ENCODE measurements around the gene BCL11A.

Gene BCL11A

GRCh38 chr2:60426341-60426740 is 127.1 kb downstream of the BCL11A start:
- Histone ChIP-seq H3K36me3 (ENCODE audit: low read length) (no peaks in the 10 kb centered on the region), H3K27ac (ENCODE audit: low read depth, low read length) (no peak overlapping the region), H3K27me3 (ENCODE audit: low read length) (no peaks in the 10 kb centered on the region), H3K79me2 (ENCODE audit: insufficient read depth, low read length) (no peaks in the 10 kb centered on the region), H3F3A (ENCODE audit: insufficient read depth) (no peaks in the 10 kb centered on the region), H3K4me3 (ENCODE audit: insufficient read depth, low read length, poor library complexity, severe bottlenecking) (no peak overlapping the region), H2AFZ (ENCODE audit: low read depth, low read length, severe bottlenecking) (no peak overlapping the region), H3K9ac (ENCODE audit: low read length) (no peak overlapping the region), H3K4me2 (ENCODE audit: low read depth, low read length, poor library complexity, severe bottlenecking) (no peak overlapping the region), H3K9me2 (replicated peaks; ENCODE audit: insufficient read depth, low read length) (no peaks in the 10 kb centered on the region), H4K20me1 (ENCODE audit: low read depth, low read length) (no peaks in the 10 kb centered on the region), H3K9me3 (ENCODE audit: insufficient read depth, low read length) (no peaks in the 10 kb centered on the region; the same call in 1 of the 2 replicates)
- TF ChIP-seq EZH2phosphoT487 (conservative IDR thresholded peaks at IDR 0.05; ENCODE audit: low read length) (no peak), CTCF (IDR thresholded peaks at IDR 0.05; ENCODE audit: insufficient read depth, low read length, poor library complexity, severe bottlenecking) (no peak)

GRCh38 chr2:60424233-60424632 is 129.2 kb downstream of the BCL11A start:
- TF ChIP-seq CTCF (IDR thresholded peaks at IDR 0.05; ENCODE audit: insufficient read depth, low read length, poor library complexity, severe bottlenecking) (no peak), EZH2phosphoT487 (conservative IDR thresholded peaks at IDR 0.05; ENCODE audit: low read length) (no peak)
- Histone ChIP-seq H3K79me2 (ENCODE audit: insufficient read depth, low read length) (no peaks in the 10 kb centered on the region), H3K27me3 (ENCODE audit: low read length) (no peaks in the 10 kb centered on the region), H3K4me3 (ENCODE audit: insufficient read depth, low read length, poor library complexity, severe bottlenecking) (no peak overlapping the region), H3F3A (ENCODE audit: insufficient read depth) (no peaks in the 10 kb centered on the region), H2AFZ (ENCODE audit: low read depth, low read length, severe bottlenecking) (no peak overlapping the region), H4K20me1 (ENCODE audit: low read depth, low read length) (no peaks in the 10 kb centered on the region), H3K36me3 (ENCODE audit: low read length) (no peaks in the 10 kb centered on the region), H3K9me3 (ENCODE audit: insufficient read depth, low read length) (no peaks in the 10 kb centered on the region; the same call in 1 of the 2 replicates), H3K9me2 (replicated peaks; ENCODE audit: insufficient read depth, low read length) (no peaks in the 10 kb centered on the region), H3K9ac (ENCODE audit: low read length) (no peak overlapping the region), H3K27ac (ENCODE audit: low read depth, low read length) (no peak overlapping the region), H3K4me2 (ENCODE audit: low read depth, low read length, poor library complexity, severe bottlenecking) (no peak overlapping the region)

- no peaks in the 10 kb centered on the region for H3F3A ChIP-seq (ENCODE audit: insufficient read depth)
- no peaks in the 10 kb centered on the region for H4K20me1 ChIP-seq (ENCODE audit: low read depth, low read length)
- no peaks in the 10 kb centered on the region for H3K27me3 ChIP-seq (ENCODE audit: low read length)
- no peak overlapping the region for H3K9ac ChIP-seq (ENCODE audit: low read length)
- H2AFZ ChIP-seq (ENCODE audit: low read depth, low read length, severe bottlenecking): no peak overlapping the region
- no peaks in the 10 kb centered on the region for H3K79me2 ChIP-seq (ENCODE audit: insufficient read depth, low read length)
- no peaks in the 10 kb centered on the region; the same call in 1 of the 2 replicates for H3K9me3 ChIP-seq (ENCODE audit: insufficient read depth, low read length)
- H3K36me3 ChIP-seq (ENCODE audit: low read length): no peaks in the 10 kb centered on the region
- no peak overlapping the region for H3K4me3 ChIP-seq (ENCODE audit: insufficient read depth, low read length, poor library complexity, severe bottlenecking)
- H3K4me2 ChIP-seq (ENCODE audit: low read depth, low read length, poor library complexity, severe bottlenecking): no peak overlapping the region
- no peaks in the 10 kb centered on the region for H3K9me2 ChIP-seq (replicated peaks; ENCODE audit: insufficient read depth, low read length)
- no peak for TF ChIP-seq CTCF (IDR thresholded peaks at IDR 0.05; ENCODE audit: insufficient read depth, low read length, poor library complexity, severe bottlenecking)
- no peak for TF ChIP-seq EZH2phosphoT487 (conservative IDR thresholded peaks at IDR 0.05; ENCODE audit: low read length)
- H3K27ac ChIP-seq (ENCODE audit: low read depth, low read length): no peak overlapping the region
Observed at GRCh38 chr2:60423505-60423904, 129.9 kb downstream of the BCL11A start.

Measured in SU-DHL-6 (cell line).